ENCODE results near the gene MYLK2.

DNA sequence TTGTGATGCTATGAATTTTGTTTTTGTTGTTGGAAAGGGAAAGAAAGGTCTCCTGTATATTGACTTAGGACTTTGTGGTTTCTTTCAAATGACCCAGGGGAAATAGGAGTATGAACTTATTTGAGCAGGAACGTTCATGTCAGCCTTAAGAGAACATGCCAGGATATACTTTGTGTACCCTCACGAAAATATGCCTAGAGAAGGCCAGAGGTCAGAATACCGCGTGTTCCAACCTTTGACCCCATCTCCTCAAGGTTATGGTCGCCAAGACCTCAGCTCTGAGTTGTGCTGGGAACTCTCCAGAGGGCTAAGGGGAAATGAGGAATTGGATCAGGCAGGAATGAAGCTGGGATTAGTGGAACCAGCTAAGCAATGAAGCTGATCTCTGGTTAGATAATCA, 62.8 kb downstream of the MYLK2 start:
- TF ChIP-seq, protein P1, sequence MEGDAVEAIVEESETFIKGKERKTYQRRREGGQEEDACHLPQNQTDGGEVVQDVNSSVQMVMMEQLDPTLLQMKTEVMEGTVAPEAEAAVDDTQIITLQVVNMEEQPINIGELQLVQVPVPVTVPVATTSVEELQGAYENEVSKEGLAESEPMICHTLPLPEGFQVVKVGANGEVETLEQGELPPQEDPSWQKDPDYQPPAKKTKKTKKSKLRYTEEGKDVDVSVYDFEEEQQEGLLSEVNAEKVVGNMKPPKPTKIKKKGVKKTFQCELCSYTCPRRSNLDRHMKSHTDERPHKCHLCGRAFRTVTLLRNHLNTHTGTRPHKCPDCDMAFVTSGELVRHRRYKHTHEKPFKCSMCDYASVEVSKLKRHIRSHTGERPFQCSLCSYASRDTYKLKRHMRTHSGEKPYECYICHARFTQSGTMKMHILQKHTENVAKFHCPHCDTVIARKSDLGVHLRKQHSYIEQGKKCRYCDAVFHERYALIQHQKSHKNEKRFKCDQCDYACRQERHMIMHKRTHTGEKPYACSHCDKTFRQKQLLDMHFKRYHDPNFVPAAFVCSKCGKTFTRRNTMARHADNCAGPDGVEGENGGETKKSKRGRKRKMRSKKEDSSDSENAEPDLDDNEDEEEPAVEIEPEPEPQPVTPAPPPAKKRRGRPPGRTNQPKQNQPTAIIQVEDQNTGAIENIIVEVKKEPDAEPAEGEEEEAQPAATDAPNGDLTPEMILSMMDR (conservative IDR thresholded peaks at IDR 0.05; ENCODE audit: low read length): no peak
- TF ChIP-seq EZH2phosphoT487 (IDR thresholded peaks at IDR 0.05; ENCODE audit: borderline replicate concordance): no peak
